Fibroblast of mammary gland (primary cell): ENCODE results near the gene GRK6.

Experiments used
- DNase-seq: peaks from one replicate; pipeline ENCODE4 v3.0.0-alpha.2; 2010; ENCODE audit warnings: low read depth
- H3K4me3 ChIP-seq: 2 replicates; pipeline ENCODE4 v1.5.1; 2011; ENCODE audit warnings: low read depth, mild to moderate bottlenecking, low read length, moderate library complexity; ENCODE audit not compliant: control insufficient read depth
- TF ChIP-seq, protein P1 (sequence below): conservative IDR thresholded peaks from 2 replicates; pipeline ENCODE4 v1.5.1; 2011; ENCODE audit warnings: low read depth, low read length, inconsistent platforms; ENCODE audit not compliant: control insufficient read depth, insufficient read depth

The GRK6 gene

DNA sequence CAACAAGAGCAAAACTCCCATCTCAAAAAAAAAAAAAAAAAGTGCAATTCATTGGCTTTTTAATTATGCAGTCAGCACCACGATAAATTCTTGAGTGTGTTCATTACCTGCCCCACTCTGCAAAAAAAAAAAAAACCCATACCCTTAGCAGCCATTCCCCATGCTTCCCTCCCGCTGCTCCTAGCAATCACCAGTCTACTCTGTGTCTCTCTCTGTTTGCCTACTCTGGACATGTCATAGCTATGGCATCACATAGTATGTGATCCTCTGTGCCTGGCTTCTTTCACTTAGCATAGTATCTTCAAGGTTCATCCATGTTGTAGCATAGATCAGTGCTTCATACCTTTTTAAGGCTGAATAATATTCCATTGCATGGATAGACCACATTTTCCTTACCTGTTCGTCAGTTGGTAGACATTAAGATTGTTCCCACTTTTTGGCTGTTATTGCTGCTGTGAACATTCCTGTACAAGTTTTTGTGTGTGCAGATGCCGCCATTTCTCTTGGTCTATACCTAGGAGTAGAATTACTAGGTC is 13.1 kb downstream of the GRK6 start:
- no peak overlapping the region for H3K4me3 ChIP-seq
- TF ChIP-seq, protein P1, sequence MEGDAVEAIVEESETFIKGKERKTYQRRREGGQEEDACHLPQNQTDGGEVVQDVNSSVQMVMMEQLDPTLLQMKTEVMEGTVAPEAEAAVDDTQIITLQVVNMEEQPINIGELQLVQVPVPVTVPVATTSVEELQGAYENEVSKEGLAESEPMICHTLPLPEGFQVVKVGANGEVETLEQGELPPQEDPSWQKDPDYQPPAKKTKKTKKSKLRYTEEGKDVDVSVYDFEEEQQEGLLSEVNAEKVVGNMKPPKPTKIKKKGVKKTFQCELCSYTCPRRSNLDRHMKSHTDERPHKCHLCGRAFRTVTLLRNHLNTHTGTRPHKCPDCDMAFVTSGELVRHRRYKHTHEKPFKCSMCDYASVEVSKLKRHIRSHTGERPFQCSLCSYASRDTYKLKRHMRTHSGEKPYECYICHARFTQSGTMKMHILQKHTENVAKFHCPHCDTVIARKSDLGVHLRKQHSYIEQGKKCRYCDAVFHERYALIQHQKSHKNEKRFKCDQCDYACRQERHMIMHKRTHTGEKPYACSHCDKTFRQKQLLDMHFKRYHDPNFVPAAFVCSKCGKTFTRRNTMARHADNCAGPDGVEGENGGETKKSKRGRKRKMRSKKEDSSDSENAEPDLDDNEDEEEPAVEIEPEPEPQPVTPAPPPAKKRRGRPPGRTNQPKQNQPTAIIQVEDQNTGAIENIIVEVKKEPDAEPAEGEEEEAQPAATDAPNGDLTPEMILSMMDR, result no peak
- no peak for DNase-seq

DNA sequence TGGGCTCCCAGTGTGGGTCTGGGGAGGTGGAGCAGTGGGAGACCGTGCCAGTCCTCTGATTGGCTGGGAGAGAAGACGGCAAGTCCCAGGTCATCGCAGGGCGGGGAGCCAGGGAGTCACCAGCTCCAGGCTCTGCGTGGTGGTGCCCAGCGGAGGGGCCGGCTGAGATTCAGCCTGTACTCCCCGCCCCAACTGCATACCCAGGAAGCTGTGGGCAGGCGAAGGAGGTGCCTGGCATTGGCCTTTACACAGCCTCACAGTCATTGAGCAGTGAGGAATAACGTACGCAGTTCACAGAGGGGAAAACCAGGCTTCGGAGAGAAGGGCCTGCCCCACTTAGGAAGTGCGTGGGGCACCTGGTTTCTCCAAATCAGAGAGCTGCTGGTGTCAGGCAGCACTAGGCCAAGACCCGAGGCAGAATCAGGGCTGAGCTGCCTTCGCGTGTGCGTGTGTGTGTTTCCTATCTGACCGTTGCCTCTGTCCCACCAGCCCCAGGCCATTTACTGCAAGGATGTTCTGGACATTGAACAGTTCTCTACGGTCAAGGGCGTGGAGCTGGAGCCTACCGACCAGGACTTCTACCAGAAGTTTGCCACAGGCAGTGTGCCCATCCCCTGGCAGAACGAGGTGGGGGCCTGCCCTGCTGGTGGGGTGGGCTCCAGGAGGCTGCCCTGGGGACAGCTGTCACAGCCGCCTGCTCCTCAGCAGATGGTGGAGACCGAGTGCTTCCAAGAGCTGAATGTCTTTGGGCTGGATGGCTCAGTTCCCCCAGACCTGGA is 13.9 kb downstream of the GRK6 start:
- DNase-seq, result no peak
- TF ChIP-seq, protein P1, result no peak
- no peak overlapping the region for H3K4me3 ChIP-seq

DNA sequence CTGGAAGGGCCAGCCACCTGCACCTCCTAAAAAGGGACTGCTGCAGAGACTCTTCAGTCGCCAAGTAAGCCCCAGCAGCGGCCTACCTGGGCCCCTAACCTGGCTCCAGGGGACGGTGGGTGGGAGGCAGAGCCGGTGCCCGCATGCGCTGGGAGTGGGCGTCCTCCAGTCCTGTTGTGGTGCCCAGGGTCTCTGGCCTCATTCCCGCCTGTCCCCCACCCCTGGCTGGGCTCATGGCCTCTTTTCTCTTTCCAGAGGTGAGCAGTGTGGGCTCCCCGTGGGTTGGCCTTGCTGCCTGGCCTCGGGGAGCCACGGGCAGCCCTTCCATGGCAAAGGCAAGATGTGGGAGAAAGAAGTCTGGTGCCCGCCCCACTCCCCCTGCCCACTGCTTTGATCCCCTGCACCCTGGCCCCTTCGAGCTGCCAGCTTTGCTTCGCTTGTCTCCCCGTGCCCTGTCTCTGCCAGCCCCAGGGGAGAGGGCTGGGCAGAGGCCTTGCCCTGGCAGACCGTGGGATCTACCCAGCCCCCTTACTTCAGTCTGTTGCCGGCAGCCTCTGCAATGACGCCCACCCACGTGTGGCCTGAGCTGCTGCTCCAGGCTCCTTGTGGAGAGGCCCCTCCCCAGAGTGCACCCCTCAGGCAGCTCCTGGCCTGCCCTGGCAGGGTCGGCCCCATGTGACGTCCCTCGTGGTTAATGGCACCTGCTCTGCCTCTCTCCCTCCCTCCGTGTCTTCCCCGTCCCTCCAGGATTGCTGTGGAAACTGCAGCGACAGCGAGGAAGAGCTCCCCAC is 14.7 kb downstream of the GRK6 start:
- no peak overlapping the region for H3K4me3 ChIP-seq
- TF ChIP-seq, protein P1, result no peak
- no peak for DNase-seq

DNA sequence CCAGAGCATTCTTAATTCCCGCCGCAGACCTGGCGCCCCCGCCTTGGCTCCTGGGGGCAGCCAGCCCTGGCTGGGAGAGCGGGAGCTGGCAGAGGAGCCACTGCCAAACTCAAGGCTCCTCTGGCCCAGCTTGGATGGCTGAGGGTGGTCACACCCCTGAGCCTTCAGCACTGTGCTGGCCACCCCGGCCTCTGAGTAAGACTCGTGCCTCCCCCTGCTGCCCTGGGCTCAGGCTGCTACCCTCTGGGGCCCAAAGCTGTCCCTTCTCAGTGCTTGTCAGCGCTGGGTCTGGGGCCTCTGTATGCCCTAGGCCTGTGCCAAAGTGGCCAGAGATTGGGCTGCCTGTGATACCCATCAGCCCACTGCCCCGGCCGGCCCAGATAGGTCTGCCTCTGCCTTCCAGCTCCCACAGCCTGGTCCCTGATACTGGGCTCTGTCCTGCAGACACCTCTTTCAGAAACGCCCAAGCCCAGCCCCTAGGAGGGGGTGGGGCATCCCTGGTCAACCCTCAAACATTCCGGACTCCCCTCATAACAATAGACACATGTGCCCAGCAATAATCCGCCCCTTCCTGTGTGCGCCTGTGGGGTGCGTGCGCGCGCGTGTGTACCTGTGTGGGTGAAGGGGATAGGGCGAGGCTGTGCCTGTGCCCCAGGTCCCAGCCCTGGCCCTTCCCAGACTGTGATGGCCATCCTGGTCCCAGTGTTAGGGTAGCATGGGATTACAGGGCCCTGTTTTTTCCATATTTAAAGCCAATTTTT is 15.8 kb downstream of the GRK6 start:
- TF ChIP-seq, protein P1, result no peak
- H3K4me3 ChIP-seq, result no peak overlapping the region
- DNase-seq, result no peak

DNA sequence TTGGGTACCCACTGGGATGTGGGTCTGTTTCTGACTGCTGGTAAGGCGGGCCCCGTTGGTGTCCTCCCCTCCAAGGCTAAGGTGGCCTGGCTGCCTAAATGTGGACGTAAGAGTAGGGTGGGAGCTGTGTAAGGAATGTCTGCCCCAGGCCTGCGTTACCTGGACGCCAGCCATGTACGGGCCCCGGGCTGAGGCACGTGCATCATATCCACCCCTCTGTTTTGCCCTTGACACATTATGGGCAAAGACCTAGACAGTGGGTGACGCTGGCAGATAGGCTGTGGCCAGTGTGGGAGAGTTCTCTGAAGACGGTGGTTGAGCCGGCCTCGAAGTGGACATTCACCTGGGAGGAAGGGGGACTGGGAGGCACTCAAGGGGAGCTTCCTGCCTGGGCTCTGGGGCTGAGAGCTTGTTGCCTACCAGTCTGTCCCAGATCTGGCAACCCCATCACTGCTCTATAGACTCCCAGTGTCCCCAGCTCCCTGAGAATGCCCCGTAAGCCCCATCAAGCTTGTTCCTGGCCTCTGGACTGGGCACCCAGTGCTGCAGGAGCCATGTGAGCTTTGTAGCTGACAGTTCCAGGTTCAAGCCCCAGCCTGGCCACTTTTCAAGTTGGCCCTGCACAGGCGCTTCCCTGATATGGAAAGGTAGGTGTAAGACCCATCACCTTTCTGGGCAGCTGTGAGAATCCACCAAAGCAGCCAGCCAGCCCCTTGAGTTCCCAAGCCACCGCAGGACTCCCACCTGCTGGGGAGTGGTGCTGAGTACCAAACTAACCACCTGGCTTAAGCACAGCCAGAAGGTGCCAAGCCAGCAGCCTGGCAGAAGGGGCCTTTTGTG is 16.9 kb downstream of the GRK6 start:
- H3K4me3 ChIP-seq, result no peak overlapping the region
- TF ChIP-seq, protein P1, result no peak
- DNase-seq, result no peak
